Left renal pelvis (tissue), 4 donors: ENCODE measurements around the gene ANKS1B. TPM values are rescaled to one million over a fixed set of nuclear protein-coding genes. Genes with fewer than 3 reads are reported as not detected.

ENCODE experiments used
- DNase-seq, 4 donors: peaks; one replicate each; pipeline ENCODE4 v3.0.0-alpha.2; 2013; ENCODE audit warnings: low read depth in 4 of 4, low spot score in 3 of 4
- polyA plus RNA-seq, 4 donors: library from polyadenylated mRNA; unstranded; fragments of 120-200 nt; gene quantifications; one replicate each; pipeline ENCODE4 v1.2.1, GENCODE V29; 2013; ENCODE audit not compliant: insufficient read length in 4 of 4

The ANKS1B gene
- polyA plus RNA-seq, 4 donors = 3.7 to 6.3 (median 4.7) TPM

GRCh38 chr12:98814254-98814653 is 1170.5 kb downstream of the ANKS1B start:
- DNase-seq = no peak

DNA sequence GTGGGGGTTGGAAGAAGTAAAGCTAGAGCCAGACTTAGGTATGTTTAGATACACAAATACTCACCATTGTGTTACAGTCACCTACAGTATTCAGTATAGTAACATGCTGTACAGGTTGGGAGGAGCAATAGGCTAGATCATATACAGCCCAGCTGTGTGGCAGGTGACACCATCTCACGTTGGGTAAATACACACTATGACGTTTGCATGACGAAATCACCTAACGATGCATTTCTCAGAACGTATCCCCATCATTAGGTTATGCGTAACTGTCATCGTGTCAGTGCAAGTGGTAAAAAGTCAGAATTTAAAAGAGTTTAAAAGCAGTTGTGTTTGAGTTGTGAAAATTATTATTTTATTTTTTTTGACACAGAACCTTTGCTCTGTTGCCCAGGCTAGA is 1172.5 kb downstream of the ANKS1B start:
- DNase-seq = no peak

DNA sequence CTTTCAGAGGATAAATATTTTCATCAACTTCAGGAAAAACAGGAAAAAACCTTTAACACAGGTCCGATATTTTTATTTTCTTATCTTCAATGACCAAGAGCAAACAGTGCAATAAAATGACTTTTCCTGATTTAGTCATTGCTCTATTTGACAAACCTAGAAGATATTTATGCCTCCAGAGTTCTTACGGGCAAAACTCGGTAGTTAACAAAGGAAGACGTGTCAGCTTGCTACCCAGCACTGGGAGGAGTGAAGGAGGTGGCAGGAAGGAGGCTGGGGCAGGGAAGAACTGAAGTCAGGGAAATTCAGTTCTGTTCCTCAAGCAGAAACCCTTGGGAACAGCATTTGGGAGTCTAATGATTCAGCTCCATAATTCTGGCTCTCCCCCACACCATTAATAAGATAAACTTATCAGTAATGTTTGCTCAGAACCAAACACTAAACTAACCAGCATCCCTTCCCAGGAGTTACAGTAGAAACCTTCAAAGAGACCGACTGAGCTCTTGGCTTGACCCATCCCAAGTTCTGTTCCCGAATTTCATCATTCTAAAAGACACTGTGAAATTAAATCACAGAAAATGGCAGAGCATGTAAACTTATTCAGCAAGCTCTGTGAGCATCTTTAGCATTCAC is 1176.4 kb downstream of the ANKS1B start:
- DNase-seq = no peak

GRCh38 chr12:98807187-98807586 is 1177.5 kb downstream of the ANKS1B start:
- DNase-seq = no peak

DNA sequence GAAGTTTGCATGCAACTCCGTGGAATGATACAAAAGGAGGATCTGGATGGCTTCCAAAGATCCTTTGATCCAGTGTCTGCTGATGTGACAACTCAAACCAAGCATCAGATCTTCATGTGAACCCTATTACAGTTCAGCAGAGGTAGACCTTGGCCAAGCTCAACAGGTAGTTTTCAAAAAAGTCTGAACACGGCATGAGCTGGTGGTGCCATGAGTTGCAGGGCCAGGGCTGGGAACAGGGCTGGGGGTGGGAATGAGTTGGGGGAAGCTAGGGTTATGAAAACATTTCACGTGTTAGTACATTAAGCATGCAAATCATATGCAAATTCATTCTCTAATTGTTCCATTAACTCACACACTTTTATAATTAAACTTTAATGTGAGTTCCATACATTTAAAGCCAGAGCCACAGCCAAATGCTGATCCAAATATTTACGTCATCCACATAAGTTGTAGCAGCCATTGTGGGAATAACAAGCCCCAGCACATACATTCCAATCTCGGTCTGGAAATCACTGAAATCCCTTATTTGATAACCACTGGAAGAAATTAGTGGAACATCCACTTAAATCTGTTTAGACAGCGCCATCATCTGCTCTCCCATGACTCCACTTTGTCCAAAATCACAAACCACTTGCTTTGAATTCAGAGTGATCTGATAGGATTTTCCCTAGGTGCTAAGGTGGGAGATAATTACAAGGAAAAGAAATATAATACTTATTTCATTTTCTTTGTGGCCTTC is 1181.1 kb downstream of the ANKS1B start:
- DNase-seq = no peak

- DNase-seq = no peak
Measured at GRCh38 chr12:98799822-98800221, 1184.9 kb downstream of the ANKS1B start.

- no peak for DNase-seq
Measured at GRCh38 chr12:98799146-98799810, 1185.5 kb downstream of the ANKS1B start.

- DNase-seq = no peak
Measured at GRCh38 chr12:98797200-98797599, 1187.5 kb downstream of the ANKS1B start.

GRCh38 chr12:98796745-98797144 is 1188.0 kb downstream of the ANKS1B start:
- DNase-seq = no peak

DNA sequence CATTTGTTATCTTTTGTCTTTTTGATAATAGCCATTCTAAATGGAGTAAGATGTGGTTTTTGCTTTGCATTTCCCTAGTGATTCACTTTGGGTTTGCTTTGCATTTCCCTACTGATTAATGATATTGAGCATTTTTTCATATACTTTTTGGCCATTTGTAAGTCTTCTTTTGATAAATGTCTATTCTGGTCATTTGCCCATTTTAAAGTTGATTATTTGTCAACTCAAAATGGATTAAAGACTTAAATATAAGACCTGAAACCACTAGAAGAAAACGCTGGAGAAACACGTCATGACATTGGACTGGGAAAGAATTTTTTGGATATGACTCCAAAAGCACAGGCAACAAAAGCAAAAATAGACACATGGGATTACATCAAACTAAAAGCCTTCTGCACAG is 1191.6 kb downstream of the ANKS1B start:
- DNase-seq = no peak

DNA sequence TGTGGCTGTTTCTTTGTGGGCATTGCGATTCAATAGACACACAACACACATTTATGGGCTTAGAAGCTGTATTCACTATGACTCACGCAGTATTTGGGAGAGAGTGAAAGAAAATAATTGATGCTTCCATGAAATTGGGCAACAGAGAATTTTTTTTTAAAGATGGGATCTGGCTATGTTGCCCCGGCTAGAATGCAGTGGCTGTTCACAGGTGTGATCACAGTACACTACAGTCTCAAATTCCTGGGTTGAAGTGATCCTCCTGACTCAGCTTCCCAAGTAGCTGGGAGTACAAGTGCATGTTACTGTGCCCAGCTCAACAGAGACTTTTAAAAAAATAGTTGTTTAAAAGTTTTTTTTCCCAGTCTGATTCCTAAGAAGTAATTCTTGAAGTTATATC is 1193.3 kb downstream of the ANKS1B start:
- no peak for DNase-seq

GRCh38 chr12:98788396-98788795 is 1196.3 kb downstream of the ANKS1B start:
- no peak for DNase-seq

GRCh38 chr12:98786653-98787052 is 1198.1 kb downstream of the ANKS1B start:
- no peak for DNase-seq

DNA sequence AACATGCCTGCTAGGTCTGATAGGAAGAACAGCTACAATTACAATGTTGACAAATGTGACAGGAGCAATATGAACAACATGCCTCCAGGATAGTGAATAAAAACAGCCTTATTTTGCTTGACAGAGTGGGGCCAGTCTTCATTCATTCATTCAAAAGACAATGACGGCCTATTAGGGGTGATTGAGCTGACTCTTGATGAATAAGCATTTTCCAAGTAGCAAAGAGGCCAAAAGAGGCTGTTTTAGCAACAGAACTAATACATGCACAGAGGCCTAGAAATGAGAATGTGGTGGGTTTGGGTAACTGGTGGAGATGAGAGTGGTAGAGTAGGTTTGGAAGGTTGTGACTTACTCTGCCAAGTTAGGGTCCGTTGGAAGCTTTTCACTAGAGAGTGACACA is 1201.3 kb downstream of the ANKS1B start:
- DNase-seq = no peak

DNA sequence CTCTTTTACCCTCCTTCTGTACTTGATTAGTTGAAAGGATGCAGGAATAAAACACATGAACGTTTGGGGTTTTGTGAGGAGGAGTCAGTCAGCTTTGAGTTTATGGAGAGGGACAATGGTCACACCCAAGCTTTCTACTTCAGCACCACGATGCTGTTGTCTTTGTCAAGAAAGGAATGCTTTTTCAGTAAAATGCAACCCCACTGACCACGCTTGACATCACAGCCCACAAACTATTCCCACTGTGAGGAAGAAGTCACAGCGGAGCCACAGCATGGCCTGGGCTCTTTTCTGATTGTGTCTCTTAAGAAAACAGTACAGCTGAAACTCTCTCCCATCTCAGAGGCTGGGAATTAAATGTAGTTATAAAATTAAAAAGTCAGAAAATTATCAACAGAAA is 1204.5 kb downstream of the ANKS1B start:
- DNase-seq = no peak

DNA sequence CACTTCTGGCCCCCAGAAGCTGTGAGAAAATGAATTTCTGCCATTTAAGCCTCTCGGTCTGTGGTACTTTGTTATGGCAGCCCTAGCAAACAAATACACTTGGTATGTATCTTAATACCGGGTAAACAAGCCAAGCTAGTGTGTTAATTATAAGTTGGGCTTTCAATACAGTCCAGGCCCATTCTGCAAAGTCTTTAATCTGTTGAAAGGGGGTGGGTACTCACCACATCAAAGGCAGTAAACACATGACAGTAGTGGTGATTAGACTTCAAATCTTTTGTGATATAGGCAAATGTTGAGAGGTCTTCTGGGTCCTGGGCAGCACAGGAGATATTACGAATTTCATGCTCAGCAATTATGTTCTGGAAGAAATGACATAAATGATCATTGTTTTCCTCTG is 1211.9 kb downstream of the ANKS1B start:
- DNase-seq = no peak

DNA sequence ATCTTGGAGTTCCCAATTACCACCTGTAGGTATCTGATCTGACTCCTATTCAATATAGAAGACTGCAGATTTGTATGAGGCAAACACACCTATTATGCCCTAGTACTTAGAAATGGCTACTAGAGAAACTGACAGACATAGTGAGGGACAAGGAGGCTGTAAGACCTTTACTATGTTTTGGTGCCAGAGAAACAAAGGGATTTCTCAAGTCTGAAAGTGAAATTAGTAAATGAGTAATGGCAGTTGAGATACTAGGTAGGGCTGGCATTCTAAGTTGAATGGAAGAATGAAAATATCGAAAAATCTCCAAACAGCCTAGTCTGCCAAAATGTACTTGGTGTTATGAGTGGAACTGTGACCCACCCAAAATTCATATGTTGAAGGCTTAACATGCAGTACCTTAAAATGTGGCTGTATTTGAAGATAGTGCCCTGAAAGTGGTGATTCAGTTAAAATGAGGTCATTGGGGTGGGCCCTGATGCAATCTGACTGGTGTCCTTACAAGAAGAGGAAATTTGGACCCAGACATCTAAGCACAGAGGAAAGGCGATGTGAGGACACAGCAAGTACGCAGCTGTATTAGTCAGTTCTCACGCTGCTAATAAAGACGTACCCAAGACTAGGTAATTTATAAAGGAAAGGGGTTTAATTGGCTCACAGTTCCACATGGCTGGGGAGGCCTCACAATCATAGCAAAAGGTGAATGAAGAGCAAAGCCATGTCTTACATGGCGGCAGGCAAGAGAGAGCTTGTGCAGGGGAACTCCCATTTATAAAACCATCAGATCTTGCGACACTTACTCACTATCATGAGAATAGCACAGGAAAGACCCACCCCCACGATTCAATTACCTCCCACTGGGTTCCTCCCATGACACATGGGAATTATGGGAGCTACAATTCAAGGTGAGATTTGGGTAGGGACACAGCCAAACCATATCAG is 1212.7 kb downstream of the ANKS1B start:
- no peak for DNase-seq

DNA sequence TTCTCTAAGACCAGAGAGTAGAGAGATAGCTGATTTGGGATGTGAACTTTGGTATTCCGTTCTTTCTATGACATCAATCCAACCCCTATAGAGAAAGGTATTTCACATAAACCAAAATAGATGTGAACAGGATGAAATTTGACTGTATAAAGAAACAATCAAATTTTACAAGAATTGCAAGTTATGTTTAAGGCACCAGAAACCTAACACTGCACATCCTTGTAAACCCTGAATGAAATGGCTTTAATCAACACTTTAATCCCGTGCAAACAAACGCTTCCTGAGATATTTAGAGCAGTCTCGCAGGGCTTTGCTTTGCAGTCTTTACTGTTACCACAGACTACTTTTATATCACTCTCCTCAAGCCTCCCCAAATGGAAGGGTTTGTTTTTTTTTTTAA is 1214.5 kb downstream of the ANKS1B start:
- no peak for DNase-seq

DNA sequence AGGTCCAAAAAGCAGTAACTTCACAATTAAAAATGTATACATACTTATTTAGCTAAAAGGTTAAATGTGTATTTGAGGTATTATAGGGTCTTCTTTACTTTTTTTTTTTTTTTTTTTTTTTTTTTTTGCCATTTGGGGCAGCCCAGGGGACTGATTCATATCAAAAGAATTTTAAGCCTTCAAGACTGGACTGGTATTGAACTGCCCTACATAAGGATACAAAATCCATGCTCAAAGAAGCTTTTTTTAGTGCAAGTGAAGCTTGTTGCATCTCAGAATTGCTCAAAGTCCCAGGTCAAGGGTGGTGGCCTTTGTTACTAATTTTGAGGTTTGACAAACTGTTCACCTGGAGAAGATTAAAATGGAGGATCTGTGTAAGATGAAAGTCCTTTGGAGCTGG is 1215.7 kb downstream of the ANKS1B start:
- DNase-seq = no peak

DNA sequence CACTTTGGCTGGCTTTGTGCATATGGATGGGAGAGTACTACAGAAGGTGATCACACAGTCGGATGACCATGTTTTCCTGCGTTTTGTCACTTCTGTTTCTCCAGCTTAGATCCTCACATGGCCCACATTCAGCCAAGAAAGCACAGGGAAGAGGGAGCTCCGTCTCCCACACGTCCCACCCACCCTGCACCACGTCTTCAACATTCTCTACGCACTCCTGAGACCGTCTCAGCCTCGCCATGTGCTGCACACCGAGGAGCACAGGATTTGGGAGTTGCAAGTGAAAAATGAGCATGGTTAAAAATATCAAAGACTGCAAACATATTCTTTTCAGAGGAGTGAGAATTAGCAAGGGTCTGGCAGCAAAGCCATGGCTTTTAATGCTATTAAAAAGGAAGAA is 1217.5 kb downstream of the ANKS1B start:
- DNase-seq = no peak

DNA sequence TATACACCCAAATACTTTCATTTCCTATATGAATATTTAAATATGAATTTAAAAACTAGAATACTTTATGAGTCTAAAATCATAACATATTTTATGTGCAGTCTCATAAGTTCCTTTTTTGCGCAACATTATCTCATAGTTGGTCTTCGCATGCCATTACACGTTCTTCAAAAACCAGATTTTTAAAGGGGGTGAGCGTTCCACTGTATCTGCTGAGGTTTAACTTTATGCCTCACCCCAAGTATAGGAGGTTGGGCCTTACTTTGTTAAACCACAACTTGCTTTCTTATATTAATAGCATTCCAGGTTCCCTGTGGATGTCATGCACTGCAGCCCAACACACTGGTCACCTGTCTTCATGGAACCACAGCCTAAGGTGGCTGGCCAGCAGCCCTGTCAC is 1221.1 kb downstream of the ANKS1B start:
- no peak for DNase-seq
